ENCODE measurements around the gene TRIM28. TPM values are rescaled to one million over a fixed set of nuclear protein-coding genes. Genes with fewer than 3 reads are reported as not detected.

The TRIM28 gene
- total and polyA plus RNA-seq, 9 of the 15 experiments (the other 6 are each of a cell fraction or from before 2014, with no cell fraction given) = 12.1 to 797 (median 490) TPM

- TF ChIP-seq RCOR1 (IDR thresholded peaks at IDR 0.05; ENCODE audit: borderline replicate concordance in 1 of 2, low read depth in 2 of 2, low read length in 2 of 2) (0 out of 4 replicates have a peak, but pooled peaks of 1 of the 2 experiments have one; percentile 51), XRCC4 (IDR thresholded peaks at IDR 0.05; ENCODE audit: extremely low read depth, insufficient read depth, insufficient read length) (no peak), NCOA6 (IDR thresholded peaks at IDR 0.05) (peak; percentile 59; the same call in 1 of the 2 replicates), PTBP1 (IDR thresholded peaks at IDR 0.05; ENCODE audit: low read depth, low read length) (0 out of 2 replicates have a peak, but pooled peaks have one; percentile 17), CBX2 (IDR thresholded peaks at IDR 0.05; ENCODE audit: insufficient read depth, low read length, poor library complexity, severe bottlenecking) (no peak), ELK3 (CRISPR knock-in tag; IDR thresholded peaks at IDR 0.05) (no peak), CHD4 (IDR thresholded peaks at IDR 0.05; ENCODE audit: insufficient read depth, insufficient replicate concordance, low read depth, low read length, poor library complexity, severe bottlenecking) (no peak), DDX20 (tag; IDR thresholded peaks at IDR 0.05; ENCODE audit: low read depth) (no peak), HEY1 (CRISPR knock-in tag; IDR thresholded peaks at IDR 0.05; ENCODE audit: borderline replicate concordance) (no peak), ESRRA (IDR thresholded peaks at IDR 0.05; ENCODE audit: borderline replicate concordance, low read depth) (peak; percentile 76; the same call in 1 of the 2 replicates), CBX5 (IDR thresholded peaks at IDR 0.05; ENCODE audit: borderline replicate concordance, low read depth) (no peak), ZKSCAN8 (CRISPR knock-in tag; IDR thresholded peaks at IDR 0.05) (no peak), ZNF77 (CRISPR knock-in tag; IDR thresholded peaks at IDR 0.05) (no peak), ZNF3 (CRISPR knock-in tag; IDR thresholded peaks at IDR 0.05) (no peak), ZNF644 (tag; IDR thresholded peaks at IDR 0.05; ENCODE audit: low read depth) (no peak), ZSCAN32 (CRISPR knock-in tag; IDR thresholded peaks at IDR 0.05) (no peak), ELF4 (CRISPR knock-in tag; IDR thresholded peaks at IDR 0.05) (no peak)
- TF ChIP-seq, protein P1, sequence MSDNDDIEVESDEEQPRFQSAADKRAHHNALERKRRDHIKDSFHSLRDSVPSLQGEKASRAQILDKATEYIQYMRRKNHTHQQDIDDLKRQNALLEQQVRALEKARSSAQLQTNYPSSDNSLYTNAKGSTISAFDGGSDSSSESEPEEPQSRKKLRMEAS (CRISPR knock-in tag; IDR thresholded peaks at IDR 0.05) = peak; percentile 94
- TF ChIP-seq, protein P2, sequence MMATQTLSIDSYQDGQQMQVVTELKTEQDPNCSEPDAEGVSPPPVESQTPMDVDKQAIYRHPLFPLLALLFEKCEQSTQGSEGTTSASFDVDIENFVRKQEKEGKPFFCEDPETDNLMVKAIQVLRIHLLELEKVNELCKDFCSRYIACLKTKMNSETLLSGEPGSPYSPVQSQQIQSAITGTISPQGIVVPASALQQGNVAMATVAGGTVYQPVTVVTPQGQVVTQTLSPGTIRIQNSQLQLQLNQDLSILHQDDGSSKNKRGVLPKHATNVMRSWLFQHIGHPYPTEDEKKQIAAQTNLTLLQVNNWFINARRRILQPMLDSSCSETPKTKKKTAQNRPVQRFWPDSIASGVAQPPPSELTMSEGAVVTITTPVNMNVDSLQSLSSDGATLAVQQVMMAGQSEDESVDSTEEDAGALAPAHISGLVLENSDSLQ (IDR thresholded peaks at IDR 0.05) = no peak
- TF ChIP-seq, protein P3, sequence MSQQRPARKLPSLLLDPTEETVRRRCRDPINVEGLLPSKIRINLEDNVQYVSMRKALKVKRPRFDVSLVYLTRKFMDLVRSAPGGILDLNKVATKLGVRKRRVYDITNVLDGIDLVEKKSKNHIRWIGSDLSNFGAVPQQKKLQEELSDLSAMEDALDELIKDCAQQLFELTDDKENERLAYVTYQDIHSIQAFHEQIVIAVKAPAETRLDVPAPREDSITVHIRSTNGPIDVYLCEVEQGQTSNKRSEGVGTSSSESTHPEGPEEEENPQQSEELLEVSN (IDR thresholded peaks at IDR 0.05; ENCODE audit: borderline replicate concordance in 1 of 2, extremely low read depth in 1 of 2, insufficient read depth in 1 of 2, insufficient read length in 1 of 2, low read depth in 1 of 2, low read length in 1 of 2, poor library complexity in 1 of 2, severe bottlenecking in 1 of 2) = peak; percentile 90 to 92
- TF ChIP-seq, protein P4, sequence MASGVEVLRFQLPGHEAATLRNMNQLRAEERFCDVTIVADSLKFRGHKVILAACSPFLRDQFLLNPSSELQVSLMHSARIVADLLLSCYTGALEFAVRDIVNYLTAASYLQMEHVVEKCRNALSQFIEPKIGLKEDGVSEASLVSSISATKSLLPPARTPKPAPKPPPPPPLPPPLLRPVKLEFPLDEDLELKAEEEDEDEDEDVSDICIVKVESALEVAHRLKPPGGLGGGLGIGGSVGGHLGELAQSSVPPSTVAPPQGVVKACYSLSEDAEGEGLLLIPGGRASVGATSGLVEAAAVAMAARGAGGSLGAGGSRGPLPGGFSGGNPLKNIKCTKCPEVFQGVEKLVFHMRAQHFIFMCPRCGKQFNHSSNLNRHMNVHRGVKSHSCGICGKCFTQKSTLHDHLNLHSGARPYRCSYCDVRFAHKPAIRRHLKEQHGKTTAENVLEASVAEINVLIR (CRISPR knock-in tag; IDR thresholded peaks at IDR 0.05) = no peak
Measured at GRCh38 chr19:58513694-58514563, 29.9 kb upstream of the TRIM28 start (continued).

Data from K562 (cell line).